Measurements from ENCODE around the gene FHL3.
"Not testable (repeated sequence)": the region's sequence is repeated elsewhere in the genome, so short reads cannot be mapped to it uniquely, and the experiment has no call there.

FHL3 gene

DNA sequence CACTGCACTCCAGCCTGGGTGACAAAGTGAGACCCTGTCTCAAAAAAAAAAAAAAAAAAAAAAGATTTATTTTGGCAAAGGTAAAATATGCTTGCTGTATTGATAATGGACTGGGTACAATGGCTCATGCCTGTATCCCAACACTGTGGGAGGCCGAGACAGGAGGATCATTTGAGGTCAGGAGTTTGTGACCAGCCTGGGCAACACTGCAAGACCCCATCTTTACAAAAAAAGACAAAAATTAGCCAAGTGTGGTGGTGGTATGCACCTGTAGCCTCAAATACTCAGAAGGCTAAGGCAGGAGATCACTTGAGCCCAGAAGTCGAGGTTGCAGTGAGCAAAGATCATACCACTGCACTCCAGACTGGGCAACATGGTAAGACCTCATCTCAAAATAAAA is 21.8 kb downstream of the FHL3 start:
- DNase-seq, result no peak

DNA sequence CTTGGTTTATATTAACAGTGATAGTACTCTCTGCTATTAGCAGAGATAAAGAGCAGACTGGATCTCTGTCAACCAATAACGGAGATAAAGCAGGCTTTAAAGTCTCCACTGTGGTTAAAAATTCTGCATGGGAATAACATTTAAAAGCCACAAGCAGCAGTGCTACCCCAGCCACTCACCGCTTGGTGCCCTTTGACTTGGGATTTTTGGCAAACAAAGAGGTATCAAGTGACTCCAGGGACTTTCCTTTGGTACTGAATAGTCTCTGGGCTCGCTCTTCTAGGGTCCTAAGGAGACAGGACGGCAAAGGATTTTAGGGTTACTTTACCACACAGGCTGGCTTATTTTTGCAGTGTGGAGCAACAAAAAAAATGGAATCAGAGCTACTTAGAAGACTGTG is 26.8 kb downstream of the FHL3 start:
- DNase-seq, result no peak

DNA sequence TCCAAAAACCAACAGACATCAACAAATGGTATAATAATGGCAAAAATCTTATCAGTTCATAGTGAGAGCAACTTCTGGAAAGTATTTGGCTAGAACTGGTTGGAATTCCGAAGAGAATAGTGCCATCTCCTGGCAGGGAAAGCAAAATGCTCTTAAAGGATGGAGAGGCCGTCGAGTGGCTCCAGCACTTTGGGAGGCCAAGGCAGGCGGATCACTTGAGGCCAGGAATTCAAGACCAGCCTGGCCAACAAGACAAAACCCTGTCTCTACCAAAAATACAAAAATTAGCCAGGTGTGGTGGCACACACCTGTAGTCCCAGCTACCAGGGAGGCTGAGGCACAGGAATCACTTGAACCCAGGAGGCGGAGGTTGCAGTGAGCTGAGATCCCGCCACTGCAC is 30.2 kb downstream of the FHL3 start:
- DNase-seq, result peak; percentile 5

DNA sequence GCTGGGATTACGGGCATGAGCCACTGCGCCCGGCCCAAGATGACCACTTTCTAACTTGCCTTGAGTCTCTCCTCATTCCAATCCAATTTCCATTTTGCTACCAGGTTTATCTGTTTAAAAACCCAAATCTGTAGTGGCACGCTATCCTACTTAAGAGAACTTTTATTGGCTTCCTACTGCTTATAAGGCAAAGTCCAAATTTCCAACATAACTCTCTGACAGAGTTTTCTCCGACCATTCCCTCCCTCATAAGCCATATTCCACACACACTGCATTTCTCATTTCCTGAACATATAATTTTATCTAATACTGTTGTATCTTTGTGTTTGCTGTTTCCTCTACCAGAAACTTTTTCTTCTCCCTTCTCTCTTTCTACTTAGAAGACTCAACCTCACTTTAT is 30.7 kb downstream of the FHL3 start:
- DNase-seq, result no peak

DNA sequence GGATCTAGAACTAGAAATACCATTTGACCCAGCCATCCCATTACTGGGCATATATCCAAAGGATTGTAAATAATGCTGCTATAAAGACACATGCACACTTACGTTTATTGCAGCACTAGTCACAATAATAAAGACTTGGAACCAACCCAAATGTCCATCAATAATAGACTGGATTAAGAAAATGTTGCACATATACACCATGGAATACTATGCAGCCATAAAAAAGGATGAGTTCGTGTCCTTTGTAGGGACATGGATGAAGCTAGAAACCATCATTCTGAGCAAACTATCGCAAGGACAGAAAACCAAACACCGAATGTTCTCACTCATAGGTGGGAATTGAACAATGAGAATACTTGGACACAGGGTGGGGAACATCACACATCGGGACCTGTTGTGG is 31.6 kb downstream of the FHL3 start:
- DNase-seq, result not testable (repeated sequence)

DNA sequence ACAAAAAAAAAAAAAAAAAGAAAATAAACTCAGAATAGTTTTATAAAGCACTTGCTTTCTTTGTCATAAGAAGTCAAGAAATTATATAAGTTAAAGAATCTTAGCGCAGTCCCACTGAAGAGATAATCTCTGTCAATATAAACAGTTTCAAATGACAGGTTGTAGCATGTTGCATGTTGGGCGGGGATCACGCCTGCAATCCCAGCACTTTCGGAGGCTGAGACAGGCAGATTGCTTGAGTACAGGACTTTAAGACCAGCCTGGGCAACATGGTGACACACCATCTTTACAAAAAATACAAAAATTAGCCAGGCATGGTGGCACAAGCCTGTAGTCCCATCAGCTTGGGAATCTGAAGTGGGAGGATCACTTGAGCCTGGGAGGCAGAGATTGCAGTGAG is 40.0 kb downstream of the FHL3 start:
- DNase-seq, result no peak

DNA sequence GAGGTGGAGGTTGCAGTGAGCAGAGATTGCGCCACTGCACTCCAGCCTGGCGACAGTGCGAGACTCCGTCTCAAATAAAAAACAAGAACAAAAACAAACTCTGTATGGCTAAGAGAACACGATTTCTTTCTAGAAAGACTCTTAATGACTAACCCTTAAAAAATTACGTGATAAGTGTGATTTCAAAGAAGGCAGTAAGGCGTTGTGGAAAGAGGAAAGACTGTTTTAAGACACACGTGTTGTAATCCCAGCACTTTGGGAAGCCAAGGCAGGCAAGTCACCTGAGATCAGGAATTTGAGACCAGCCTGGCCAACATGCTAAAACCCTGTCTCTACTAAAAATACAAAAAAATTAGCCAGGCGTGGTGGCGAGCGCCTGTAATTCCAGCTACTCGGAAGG is 41.2 kb downstream of the FHL3 start:
- DNase-seq, result not testable (repeated sequence)

DNA sequence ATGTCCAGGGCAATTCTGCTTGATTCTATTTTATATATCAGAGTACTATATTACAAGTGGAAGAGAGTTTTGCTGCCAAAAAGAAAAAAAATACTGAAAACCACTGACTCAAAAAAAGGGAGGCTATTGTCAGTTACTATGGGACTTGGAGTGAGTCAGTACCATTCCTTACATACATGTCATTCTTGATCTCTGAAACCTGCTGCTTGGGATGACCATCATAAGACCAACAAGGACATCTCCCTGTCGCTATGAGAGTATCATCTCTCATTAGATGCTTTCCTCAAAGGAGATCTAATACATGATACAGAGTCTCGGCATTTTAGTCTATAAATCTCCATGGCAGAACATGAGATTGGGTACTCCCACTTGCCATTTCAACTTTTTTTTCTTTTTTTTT is 46.6 kb downstream of the FHL3 start:
- no peak for DNase-seq

DNA sequence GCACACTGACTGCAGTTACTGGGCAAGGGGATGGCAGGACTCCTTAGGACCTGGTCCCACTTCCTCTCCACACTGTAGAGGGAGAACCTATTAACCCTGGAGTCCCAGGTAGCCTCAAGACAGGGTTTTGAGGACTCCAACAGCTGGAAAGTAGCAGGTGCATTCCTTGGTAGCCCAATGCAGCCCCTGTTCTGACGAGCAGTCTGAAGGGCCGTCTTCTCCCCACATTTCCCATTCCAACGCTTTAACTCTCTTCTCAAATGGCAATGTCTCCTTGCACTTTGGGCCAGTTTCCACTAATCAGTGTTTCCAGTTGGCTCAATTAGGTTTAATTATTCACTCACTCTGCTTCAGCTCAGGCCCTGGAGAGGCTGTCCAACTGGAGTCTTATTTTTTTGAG is 49.6 kb downstream of the FHL3 start:
- no peak for DNase-seq

DNA sequence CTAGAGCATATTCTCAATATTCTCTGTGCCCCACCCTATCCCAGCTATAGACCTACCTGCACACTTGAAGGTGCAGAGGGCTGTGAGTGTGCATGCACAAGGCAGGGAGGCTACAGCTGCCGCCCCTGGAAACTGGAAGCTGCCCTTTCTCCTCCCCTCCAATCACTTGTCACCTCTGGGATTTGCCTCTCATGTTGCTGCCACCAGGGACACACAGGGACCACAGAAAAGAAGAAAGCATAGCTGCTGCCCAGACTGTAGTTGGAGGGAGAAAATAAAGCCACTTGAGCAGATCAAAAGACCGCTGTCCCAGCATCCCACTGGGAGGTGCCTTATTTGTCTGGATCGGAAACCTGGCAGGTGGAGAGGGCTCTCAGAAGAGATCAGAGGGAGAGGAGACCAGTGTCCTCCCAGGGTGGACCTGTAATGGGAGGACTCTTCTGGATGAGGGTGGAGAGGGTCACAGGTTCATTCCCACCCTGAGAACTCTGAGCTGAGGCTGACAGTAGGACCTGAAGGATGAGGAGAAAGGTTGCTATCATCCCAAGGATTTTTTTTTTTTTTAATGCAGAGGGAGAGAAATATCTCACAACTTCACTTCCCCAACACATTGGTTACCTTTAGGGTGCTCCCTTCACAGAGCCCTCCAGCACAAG is 50.9 kb downstream of the FHL3 start:
- DNase-seq, result no peak

DNA sequence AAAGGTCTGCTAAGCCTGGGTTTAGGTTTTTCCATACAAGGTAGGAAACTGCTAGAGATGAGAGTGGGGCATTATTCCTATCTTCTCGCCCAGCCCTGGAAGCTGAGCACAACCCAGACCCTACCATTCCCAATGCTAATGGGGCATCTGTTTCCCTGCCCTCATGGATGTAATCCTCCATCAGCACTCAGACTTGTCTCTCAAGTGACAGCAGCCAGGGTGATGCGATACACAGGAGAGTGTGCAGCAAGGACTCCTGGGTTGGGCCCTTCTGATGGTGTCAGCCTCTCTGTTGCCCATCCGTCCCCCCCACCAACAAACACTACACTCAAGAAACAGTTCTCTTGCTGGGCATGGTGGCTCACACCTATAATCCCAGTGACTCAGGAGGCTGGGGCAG is 52.6 kb downstream of the FHL3 start:
- no peak for DNase-seq

DNA sequence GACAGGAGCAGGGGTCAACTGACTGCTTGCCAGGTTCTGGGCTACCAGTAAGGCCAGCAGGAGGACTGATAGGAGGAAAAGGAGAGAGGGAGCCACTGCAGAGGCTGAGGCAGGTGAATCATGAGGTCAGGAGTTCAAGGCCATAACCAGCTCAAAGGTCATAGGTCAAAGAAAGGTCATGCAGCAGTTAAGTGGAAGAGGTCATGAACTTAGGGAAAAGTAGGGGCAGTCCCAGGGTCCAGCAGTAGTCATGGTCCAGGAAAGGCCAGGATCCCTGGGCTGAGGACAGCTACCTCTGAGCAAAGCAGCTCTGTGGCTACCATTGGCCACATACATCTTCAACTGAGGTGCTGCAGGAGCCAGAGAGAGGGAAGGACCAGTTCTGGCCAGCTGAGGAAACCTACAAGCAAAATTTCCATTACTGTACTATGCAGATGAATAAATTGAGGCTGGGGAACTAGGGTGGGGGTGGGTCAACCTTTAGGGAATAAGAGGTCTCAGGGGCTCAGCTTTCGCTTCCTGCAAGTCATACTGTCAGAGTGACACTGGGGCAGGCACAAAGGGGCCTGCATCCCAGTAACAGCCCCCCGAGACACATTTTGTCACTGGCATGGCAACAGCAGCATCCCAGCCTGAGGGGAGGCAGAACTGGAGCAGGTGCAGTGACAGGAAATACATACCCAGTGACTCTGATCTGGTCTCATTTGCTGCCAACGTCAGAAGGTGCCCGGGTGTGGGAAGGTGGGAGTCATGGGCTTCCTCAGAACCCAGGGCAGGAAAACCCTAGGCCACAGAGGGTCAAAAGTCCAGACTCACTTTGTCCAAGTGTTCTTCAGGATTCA is 53.3 kb downstream of the FHL3 start:
- no peak for DNase-seq

DNA sequence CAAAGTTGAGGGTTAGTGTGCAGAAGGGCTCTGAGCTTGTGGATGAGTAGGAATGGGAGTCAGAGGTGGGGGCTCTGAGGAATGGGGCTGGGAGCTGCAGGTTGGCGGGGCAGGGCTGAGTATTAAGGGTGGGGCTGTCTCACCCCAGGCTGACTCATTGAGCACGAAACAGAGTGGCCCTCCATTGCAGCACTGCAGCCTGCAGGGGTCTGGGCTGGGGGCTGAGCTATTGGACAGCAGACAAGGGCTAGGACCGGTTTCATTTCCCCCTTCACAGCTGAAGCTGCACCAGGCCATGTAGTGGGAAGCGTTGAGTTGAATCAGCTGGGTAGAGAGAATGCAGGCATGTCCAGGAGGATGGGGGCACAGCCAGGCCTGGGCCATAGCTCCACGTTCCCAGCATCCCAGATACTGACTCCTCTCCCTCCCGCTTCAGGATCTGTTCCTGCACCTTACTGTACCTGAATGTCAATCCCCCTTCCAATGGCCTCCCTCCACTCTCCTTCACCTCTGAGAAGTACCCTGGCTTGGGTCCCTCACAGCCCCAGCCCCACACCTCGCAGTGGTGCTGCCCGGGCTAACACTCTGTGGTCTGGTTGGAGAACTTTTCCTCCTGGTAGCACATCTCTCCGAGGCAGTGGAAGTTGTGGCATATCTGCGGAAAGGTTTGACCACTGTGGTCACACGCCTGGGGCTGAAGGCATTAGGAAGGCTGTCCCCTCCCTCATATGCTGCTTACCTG is 54.1 kb downstream of the FHL3 start:
- DNase-seq, result no peak

DNA sequence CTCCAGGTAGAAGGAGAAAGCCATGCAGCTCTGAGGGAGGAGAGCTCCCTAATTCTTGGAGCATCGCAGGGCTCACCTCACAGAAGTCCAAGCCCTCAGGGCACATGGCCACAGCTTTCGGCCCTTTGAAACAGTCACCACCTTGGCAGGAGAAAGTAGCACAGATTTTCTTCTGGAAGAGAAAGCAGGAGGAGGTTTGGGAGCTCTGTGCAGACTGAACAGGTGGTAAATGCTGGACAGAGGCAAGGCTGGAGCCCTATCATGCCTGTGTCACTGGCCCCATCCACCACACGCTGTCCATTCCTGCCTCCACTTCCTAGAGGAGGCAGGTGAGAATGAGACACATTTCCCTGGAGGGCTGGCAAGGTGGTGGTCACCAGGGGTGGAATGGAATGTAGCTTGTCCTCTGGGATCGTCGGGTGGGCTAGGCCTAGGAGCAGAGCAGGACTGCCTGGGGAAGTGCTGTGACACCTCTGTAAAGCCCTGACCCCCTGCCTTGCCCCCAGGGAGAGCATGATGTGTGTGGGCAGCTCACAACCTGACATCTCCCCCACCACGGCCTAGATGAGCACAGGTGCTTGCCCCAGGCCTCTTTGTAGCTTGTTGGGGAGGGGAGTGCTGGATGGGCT is 55.7 kb downstream of the FHL3 start:
- DNase-seq, result no peak

DNA sequence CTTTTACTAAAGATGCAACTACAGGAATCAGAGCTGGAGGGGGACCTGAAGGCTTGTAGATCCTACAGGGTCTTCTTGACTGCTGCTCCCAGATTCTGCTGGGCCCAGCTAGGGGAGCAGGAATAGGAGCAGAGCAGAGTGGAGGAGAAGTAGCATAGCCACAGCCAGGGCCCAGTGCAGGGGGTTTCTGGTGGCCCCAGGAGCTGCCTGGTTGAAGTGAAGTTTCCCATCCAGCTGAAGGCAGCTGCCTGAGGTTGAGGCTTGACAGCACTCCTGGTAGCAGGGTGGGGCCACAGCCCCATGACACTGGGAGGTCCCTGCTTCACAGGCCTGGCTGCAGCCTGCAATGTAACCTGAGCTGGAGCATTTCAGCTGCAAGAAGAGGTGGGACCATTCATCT is 56.5 kb downstream of the FHL3 start:
- DNase-seq, result no peak

DNA sequence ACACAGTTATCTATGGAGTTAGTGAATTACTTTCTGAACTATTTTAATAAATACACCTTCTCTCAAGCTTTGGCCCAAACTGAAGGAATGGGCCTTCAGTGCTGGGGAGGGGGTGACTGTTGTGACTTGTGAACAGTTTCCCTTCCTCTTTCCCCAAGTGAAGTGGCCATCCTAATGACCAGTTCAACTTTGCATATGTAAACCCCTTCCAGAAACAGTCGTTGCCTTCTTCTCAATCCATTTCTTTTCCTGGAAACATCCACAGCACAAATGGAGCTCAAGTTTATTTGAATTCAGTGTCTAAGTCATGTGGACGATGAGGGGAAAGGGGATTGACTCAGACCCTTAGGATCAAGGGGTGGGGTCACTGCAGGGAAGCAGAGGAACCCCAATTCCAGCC is 57.1 kb downstream of the FHL3 start:
- DNase-seq, result no peak

DNA sequence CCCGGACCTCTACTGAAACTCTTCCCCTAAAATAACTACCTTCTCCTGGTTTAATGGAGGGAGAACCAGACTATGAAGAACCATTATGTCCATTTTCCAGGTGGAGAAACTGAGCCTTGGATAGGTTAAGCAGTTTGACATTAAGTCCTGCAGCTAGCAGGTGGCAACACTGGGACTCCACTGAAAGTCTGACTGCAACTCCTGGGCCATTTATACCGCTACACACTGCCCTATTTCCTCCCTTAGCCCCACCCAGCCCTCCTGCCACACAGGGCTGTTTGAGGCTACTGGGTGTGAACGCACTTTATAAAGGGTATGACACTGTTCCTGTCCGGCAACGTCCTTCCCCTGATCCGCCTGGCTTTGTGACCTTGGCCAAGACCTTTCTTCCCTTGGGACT is 58.0 kb downstream of the FHL3 start:
- DNase-seq, result no peak
